SU-DHL-6 (cell line): Measurements from ENCODE around the gene LLGL2.

Source experiments
- H2AFZ ChIP-seq: fragments of 200-600 bp; sonication (generic); 2 replicates; pipeline ENCODE4 v1.6.1; 2014; ENCODE audit warnings: low read depth, mild to moderate bottlenecking, moderate library complexity, mixed read lengths, antibody characterized with exemption, low read length; ENCODE audit not compliant: severe bottlenecking
- H3F3A ChIP-seq: fragments of 200-600 bp; shearing (Covaris generic); 2 replicates; pipeline ENCODE4 v1.6.0; 2016; ENCODE audit warnings: antibody characterized with exemption, mild to moderate bottlenecking; ENCODE audit not compliant: insufficient read depth
- H3K27ac ChIP-seq: fragments of 200-600 bp; sonication (generic); 2 replicates; pipeline ENCODE4 v1.5.1; 2016; ENCODE audit warnings: low read depth, mild to moderate bottlenecking, low read length, moderate library complexity, mixed read lengths
- H3K27me3 ChIP-seq: fragments of 200-600 bp; sonication (generic), shearing (Covaris generic); 2 replicates; pipeline ENCODE4 v1.6.0; 2014; ENCODE audit warnings: mild to moderate bottlenecking, low read length
- H3K36me3 ChIP-seq: fragments of 200-600 bp; sonication (generic); 2 replicates; pipeline ENCODE4 v1.6.1; 2014; ENCODE audit warnings: mild to moderate bottlenecking, low read length, mixed read lengths
- H3K4me2 ChIP-seq: fragments of 300-600, 200-600 bp; shearing (Covaris generic), sonication (generic); 2 replicates; pipeline ENCODE4 v1.6.0; 2014; ENCODE audit warnings: low read length, low read depth, mild to moderate bottlenecking; ENCODE audit not compliant: poor library complexity, severe bottlenecking
- H3K4me3 ChIP-seq: fragments of 200-600 bp; sonication (generic); 2 replicates; pipeline ENCODE4 v1.5.1; 2014; ENCODE audit warnings: antibody characterized with exemption, low read length, mild to moderate bottlenecking, mixed read lengths; ENCODE audit not compliant: insufficient read depth, poor library complexity, severe bottlenecking
- H3K79me2 ChIP-seq: fragments of 200-600 bp; sonication (generic); 2 replicates; pipeline ENCODE4 v1.6.1; 2014; ENCODE audit warnings: mild to moderate bottlenecking, low read length, moderate library complexity; ENCODE audit not compliant: insufficient read depth
- H3K9ac ChIP-seq: fragments of 200-600 bp; sonication (generic); 2 replicates; pipeline ENCODE4 v1.7.0; 2014; ENCODE audit warnings: mild to moderate bottlenecking, low read length
- H3K9me2 ChIP-seq: fragments of 200-600 bp; sonication (generic); replicated peaks from 2 replicates; pipeline ENCODE4 v1.6.1; 2014; ENCODE audit warnings: low read length; ENCODE audit not compliant: insufficient read depth
- H3K9me3 ChIP-seq: fragments of 200-600 bp; sonication (generic); 2 replicates; pipeline ENCODE4 v1.6.1; 2014; ENCODE audit warnings: low read length, mixed read lengths; ENCODE audit not compliant: insufficient read depth
- H4K20me1 ChIP-seq: fragments of 200-600 bp; sonication (generic); 2 replicates; pipeline ENCODE4 v1.6.1; 2014; ENCODE audit warnings: low read depth, mild to moderate bottlenecking, antibody characterized with exemption, low read length, moderate library complexity, mixed read lengths
- CTCF ChIP-seq: fragments of 200-600 bp; sonication (generic); IDR thresholded peaks from one replicate; pipeline ENCODE4 v1.5.1; 2017; ENCODE audit warnings: antibody characterized with exemption, mild to moderate bottlenecking, low read length, moderate library complexity; ENCODE audit not compliant: insufficient read depth, poor library complexity, severe bottlenecking
- EZH2phosphoT487 ChIP-seq: fragments of 200-600 bp; sonication (generic), shearing (Covaris generic); conservative IDR thresholded peaks from 2 replicates; pipeline ENCODE4 v1.6.1; 2018; ENCODE audit warnings: mild to moderate bottlenecking, antibody characterized with exemption, low read length, moderate library complexity, mixed read lengths

LLGL2 gene

GRCh38 chr17:75508931-75509361, 16.6 kb upstream of the LLGL2 start:
- no peak overlapping the region for H3K4me3 ChIP-seq
- no peaks in the 10 kb centered on the region for H3K36me3 ChIP-seq
- no peaks in the 10 kb centered on the region for H3F3A ChIP-seq
- no peak overlapping the region for H3K9ac ChIP-seq
- H4K20me1 ChIP-seq: no peaks in the 10 kb centered on the region
- no peak overlapping the region for H2AFZ ChIP-seq
- no peak overlapping the region for H3K27ac ChIP-seq
- no peak overlapping the region for H3K4me2 ChIP-seq
- no peaks in the 10 kb centered on the region for H3K9me2 ChIP-seq
- TF ChIP-seq EZH2phosphoT487: no peak
- TF ChIP-seq CTCF: no peak
- no peaks in the 10 kb centered on the region for H3K27me3 ChIP-seq
- H3K9me3 ChIP-seq: no peaks in the 10 kb centered on the region
- no peaks in the 10 kb centered on the region for H3K79me2 ChIP-seq

GRCh38 chr17:75509528-75510258, 15.8 kb upstream of the LLGL2 start:
- Histone ChIP-seq H3K27ac (no peak overlapping the region), H3K27me3 (no peaks in the 10 kb centered on the region), H3K79me2 (no peaks in the 10 kb centered on the region), H3K4me2 (no peak overlapping the region), H3K36me3 (no peaks in the 10 kb centered on the region), H3F3A (no peaks in the 10 kb centered on the region), H3K9ac (no peak overlapping the region), H2AFZ (no peak overlapping the region), H3K4me3 (no peak overlapping the region), H4K20me1 (no peaks in the 10 kb centered on the region), H3K9me2 (no peaks in the 10 kb centered on the region), H3K9me3 (no peaks in the 10 kb centered on the region)
- TF ChIP-seq CTCF (no peak), EZH2phosphoT487 (no peak)

- Histone ChIP-seq H4K20me1 (no peaks in the 10 kb centered on the region), H3K9me2 (no peaks in the 10 kb centered on the region), H2AFZ (no peak overlapping the region), H3K4me3 (no peak overlapping the region), H3K4me2 (no peak overlapping the region), H3K27ac (no peak overlapping the region), H3K9ac (no peak overlapping the region), H3K9me3 (no peaks in the 10 kb centered on the region), H3K79me2 (no peaks in the 10 kb centered on the region), H3F3A (no peaks in the 10 kb centered on the region), H3K36me3 (no peaks in the 10 kb centered on the region), H3K27me3 (no peaks in the 10 kb centered on the region)
- TF ChIP-seq EZH2phosphoT487: no peak
Measured at GRCh38 chr17:75511270-75511609, 14.3 kb upstream of the LLGL2 start.
